Right lung (tissue), 5 donors: ENCODE measurements around the gene ATP5F1D. TPM values are rescaled to one million over a fixed set of nuclear protein-coding genes. Genes with fewer than 3 reads are reported as not detected.

Experiments
- DNase-seq, 2 donors: peaks; one replicate each; pipeline ENCODE4 v3.0.0-alpha.2; 2013
- polyA plus RNA-seq, 5 donors: library from polyadenylated mRNA; unstranded; fragments of 120-200 nt; gene quantifications; one replicate each; pipeline versions ENCODE4 v1.2.1 to v1.2.3, GENCODE V29; 2013; ENCODE audit warnings: inconsistent platforms in 1 of 5, low replicate concordance in 1 of 5; ENCODE audit not compliant: insufficient read length in 5 of 5, insufficient read depth in 1 of 5

The ATP5F1D gene
- polyA plus RNA-seq, 5 donors = 47.3 to 131 (median 76.0) TPM

- DNase-seq = no peak
Measured at GRCh38 chr19:1229924-1230782, 11.4 kb upstream of the ATP5F1D start.

DNA sequence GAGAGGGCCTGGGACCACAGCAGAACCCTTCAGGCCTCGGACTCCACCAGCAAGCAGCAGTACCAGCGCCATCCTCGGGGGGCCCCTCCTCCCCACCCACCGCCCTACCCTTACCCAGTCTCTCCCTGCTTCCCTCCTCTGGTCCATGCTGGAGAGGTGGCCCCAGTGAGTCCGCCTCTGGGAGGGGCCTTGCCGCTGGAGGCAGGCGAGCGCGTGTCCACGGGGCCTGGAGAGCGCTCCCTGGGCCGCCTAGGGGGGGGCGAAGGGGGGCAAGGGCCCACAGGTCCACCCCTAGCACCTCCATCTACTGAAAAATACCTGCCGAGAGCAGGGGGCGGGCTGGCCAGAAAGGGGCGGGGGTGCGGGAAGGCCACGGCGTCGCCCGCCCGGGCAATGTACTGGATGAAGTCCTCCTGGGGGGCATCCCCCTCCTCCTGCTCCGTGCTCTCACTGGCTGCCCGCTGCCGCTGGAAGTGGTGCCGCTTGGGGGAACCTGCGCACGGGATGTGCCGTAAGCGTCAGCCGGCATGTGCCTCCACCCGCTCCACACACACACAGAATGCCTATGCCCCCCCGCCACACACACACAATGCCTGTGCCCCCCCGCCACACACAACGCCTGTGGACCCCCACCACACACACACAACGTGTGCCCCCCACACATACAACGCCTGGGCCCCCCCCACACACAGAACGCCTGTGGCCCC is 10.6 kb upstream of the ATP5F1D start:
- DNase-seq = no peak

DNA sequence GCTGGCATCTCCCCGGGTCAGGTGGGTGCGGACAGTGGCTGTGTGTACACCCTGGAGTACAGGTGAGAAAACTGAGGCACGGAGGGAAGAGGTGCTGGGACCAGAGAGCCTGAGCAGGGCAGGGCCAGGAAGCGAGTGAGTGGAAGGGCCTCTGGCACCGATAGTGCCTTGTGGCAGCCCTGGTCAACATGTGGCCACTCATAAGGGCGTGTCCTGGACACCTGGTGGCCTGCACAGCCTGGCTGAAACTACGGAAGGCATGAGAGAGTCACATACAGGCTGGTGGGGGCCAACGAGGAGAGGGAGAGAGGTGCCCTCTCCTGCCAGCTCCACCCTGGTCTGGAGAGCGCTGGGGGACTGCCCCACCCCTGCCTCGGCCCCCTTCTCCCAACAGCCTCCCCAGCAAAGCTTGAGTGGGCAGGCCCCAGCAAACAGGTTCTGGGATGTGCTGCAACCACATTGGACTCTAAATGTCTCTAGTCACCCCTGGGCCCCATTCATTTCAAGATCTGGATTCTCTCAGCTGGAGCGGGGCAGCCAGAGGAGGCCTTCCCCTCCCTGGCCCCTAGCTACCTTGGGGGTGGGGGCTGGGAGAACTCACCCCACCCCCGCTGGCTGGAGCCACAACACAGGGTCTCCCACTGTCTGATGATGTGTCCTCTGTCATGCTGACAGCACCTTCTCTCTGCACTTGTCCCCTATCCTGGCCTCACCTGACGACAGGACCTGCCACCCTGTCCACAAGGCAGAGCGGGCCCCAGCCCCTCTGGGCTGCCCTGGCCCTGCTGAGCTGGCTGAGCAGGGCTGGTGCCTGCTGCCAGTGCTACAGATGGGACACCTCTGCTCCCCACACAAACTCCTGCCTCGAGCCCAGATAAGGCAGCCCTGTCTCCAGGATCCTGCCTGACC is 9.6 kb upstream of the ATP5F1D start:
- no peak for DNase-seq

DNA sequence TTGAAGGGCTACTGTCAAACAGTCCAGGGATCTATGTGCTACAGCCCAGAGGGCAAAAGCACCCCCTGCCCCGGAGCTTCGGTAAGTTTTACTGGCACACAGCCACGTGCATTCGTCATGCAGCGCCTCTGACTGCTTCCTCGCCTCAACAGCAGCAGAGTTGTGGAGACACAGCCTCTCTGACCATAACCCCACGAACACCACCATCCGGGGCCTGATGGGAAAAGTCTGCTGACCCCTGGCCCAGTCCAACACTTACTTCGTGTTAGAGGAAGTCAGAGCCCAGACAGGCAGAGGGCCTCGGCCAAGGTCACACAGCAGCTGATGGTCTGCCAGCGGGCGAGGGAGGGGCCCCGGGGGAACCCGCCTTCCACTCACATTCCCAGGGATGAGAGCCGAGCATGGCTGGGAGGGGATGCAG is 8.9 kb upstream of the ATP5F1D start:
- no peak for DNase-seq

DNA sequence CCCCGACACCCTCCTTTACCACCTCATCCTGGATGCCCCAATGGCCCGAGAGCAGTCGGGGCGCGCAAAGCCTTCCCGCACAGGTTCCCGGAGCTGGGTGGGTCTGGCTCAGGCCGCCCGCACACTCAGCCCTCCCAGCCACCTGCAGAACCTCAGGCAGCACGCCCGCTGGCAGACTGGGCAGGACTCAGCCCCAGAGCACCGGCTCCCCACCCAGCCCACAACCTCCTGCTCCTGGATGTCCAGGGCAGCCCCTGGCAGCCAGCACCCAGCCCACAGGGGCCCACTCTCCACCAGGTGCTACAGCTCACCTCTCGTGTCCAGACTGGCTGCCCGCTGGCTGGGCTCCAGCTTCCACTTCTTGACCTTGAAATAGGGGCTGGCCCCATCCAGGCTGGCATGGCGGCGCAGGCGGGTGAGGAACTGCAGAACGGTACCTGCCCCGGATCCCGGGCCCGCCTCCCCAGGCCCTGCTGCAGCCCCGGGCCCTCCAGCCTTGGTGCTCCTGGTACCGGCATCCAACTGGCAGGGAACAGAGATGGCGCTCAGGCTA is 8.4 kb upstream of the ATP5F1D start:
- no peak for DNase-seq

GRCh38 chr19:1234051-1234954 is 7.2 kb upstream of the ATP5F1D start:
- no peak for DNase-seq

DNA sequence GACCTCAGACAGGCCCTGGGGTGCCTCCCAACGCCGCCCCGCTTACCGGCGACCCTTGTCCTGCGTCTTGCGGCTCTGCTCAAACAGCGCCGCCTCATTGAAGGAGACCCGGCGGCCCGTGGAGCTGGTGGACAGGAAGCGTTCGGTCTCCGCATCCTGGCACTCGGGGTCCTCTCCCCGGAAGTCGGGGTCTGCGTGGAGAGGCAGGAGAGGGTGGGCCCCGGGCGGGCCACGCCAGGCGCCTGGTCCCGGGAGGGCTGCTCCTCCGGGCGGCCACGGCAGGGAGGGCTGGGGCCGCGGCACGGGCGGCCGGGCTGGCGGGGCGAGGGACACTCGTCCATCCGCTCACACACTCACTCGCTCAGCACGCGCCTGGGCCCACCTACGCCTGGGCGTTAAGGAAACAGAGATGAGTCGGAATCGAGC is 6.6 kb upstream of the ATP5F1D start:
- no peak for DNase-seq

- no peak for DNase-seq
Measured at GRCh38 chr19:1235625-1236538, 5.7 kb upstream of the ATP5F1D start.

DNA sequence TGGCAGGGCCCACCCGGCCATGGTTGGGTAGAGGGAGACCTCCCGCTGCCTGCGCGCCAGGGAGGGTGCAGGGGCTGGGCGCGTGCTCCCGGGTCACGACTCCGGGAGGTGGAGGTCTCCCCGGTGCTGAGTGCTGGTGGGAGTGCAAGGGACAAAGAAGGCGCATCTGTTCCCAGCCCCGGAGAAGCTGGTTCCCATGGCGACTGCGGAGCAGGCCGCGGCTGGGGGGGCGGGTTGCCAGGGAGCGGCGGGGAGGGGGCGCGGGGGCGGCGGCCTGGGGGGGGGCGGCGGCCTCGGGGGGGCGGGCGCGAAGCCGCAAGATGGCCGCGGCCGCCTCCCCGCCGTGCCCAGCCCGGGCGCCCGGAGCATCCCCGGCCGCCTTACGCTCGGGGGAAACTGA is 5.0 kb upstream of the ATP5F1D start:
- no peak for DNase-seq

- DNase-seq = no peak
Measured at GRCh38 chr19:1237027-1237659, 4.4 kb upstream of the ATP5F1D start.

- no peak for DNase-seq
Measured at GRCh38 chr19:1237754-1238368, 3.7 kb upstream of the ATP5F1D start, which contains the start of gene CBARP. CBARP (minus strand) TSS chr19:1238005; CDS start chr19:1236100, 1,905 bp downstream.

GRCh38 chr19:1238369-1239303 is 2.9 kb upstream of the ATP5F1D start:
- DNase-seq = no peak

GRCh38 chr19:1239420-1239795 is 2.1 kb upstream of the ATP5F1D start:
- DNase-seq = no peak

DNA sequence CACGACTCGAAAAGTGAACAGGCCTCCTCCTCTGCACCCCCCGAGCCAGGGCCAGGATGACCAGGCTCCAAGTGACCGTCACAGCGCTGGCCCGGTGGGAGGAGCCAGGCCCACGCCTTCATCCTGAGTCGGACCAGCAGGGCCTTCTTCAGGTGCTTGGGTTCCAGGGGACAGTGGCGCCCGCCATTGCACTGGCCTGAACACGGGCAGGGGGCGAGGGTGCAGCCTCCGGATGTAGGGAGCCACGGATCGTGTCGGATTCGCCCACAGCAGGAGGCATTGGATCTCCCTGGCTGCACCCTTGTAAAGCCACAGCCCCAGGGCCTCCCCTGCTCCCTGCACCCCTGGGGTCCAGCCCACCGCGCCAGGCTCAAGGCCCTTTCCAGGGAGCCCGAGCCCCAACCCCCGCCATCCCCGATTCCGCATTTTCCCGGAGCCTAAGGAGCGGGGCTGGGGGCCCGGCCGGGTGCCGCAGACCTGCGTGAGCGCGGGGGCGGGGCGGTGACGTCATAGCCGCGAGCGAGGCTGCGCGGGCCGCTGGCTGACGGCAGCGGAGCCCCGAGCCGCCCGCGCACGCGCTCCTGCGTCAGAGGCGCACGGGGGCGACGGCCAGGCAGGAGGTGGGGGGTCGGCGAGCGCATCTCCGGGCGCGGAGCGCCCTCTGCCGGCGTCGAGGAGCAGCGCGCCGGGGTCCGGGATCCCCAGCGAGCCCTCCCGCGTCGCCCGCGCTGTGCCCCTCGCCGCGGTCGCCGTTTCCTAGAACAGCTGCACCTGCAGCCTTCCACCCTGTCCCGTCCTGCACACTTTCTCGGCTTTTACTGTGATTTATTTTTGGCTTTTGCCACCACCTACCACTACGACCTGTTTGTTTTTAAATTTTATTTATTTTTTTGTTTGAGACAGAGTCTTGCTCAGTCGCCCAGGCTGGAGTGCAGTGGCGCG is 1.5 kb upstream of the ATP5F1D start:
- DNase-seq = peak; percentile 89 to 90

GRCh38 chr19:1240925-1241324 is 626 bp upstream of the ATP5F1D start:
- no peak for DNase-seq
